ENCODE measurements around the gene PERM1. TPM values are rescaled to one million over a fixed set of nuclear protein-coding genes. Genes with fewer than 3 reads are reported as not detected.

Gene PERM1
- total and polyA plus RNA-seq, 2 experiments from 2014 or later = 0.77 to 1.0 TPM

DNA sequence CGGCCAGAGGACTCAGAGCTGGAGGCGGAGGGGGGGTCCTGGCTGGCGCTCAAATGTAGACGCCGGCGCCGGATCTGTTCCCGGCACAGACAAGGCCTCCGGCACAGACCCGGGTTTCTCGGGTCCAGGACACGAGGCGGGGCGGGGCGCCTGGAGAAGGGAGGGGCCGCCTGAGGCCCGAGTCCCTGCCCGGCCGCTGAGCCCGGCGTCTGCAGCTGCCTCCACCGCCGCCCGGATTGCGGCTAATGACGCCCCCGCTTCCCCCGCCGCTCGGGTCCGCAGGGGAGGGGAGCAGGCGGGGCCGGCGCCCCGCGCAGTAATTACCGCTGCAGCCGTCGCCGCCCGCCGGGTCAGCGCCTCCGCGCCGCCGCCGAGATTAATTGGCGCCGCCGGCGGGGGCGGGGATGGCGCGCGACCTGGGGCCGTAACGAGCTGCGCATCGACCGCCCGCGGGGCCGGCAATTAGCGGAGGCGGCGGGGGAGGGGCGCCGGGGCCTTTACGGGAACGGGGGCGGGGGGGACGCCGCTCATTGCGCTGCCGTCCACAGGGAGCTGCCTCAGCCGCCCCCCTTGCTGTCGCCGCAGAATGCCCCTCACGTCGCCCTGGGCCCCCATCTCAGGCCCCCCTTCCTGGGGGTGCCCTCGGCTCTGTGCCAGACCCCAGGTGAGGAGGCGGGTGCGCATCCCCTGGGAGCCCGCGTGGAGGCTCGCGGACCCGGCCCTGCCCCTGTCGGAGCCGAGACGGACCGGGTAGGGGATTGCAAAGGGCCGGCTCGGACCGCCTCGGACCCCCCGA is 40.1 kb downstream of the PERM1 start:
- TF ChIP-seq, protein P1, sequence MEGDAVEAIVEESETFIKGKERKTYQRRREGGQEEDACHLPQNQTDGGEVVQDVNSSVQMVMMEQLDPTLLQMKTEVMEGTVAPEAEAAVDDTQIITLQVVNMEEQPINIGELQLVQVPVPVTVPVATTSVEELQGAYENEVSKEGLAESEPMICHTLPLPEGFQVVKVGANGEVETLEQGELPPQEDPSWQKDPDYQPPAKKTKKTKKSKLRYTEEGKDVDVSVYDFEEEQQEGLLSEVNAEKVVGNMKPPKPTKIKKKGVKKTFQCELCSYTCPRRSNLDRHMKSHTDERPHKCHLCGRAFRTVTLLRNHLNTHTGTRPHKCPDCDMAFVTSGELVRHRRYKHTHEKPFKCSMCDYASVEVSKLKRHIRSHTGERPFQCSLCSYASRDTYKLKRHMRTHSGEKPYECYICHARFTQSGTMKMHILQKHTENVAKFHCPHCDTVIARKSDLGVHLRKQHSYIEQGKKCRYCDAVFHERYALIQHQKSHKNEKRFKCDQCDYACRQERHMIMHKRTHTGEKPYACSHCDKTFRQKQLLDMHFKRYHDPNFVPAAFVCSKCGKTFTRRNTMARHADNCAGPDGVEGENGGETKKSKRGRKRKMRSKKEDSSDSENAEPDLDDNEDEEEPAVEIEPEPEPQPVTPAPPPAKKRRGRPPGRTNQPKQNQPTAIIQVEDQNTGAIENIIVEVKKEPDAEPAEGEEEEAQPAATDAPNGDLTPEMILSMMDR (IDR thresholded peaks at IDR 0.05; ENCODE audit: low read depth, low read length) = no peak
- peak; percentile 68 to 95 for DNase-seq (ENCODE audit: low read depth in 1 of 2, low spot score in 1 of 2)
- Histone ChIP-seq H3K9me3 (ENCODE audit: low read depth) (no peaks in the 10 kb centered on the region), H3K27ac (no peak overlapping the region), H3K4me1 (ENCODE audit: low read depth) (peaks cover 18% of the 10 kb centered on the region), H3K36me3 (no peaks in the 10 kb centered on the region), H3K27me3 (peaks cover 25% of the 10 kb centered on the region), H3K4me3 (peak overlapping the region; percentile 34)

DNA sequence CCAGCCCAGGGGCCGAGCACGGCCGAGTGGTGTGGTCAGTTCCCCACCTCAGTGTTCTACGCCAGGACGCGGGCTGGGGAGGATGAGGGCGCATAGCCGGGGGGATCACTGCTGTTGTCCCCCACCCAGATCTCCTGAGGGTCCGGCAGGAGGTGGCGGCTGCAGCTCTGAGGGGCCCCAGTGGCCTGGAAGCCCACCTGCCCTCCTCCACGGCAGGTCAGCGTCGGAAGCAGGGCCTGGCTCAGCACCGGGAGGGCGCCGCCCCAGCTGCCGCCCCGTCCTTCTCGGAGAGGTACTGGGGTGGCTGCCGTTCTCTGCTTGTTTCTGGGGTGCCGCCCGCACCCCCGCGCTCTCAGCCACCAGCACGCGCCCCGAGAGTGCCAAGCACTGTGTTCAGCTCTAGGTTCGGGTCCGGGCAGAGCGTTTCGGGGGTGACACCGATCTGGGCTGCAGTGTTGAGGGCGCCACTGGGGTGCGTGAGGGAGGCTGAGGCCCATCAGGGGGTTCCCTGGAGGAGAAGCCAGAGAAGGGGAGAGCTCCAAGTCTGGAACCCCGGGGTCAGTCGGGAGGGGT is 40.8 kb downstream of the PERM1 start:
- peaks cover 18% of the 10 kb centered on the region for H3K4me1 ChIP-seq (ENCODE audit: low read depth)
- no peaks in the 10 kb centered on the region for H3K36me3 ChIP-seq
- TF ChIP-seq, protein P1 (IDR thresholded peaks at IDR 0.05; ENCODE audit: low read depth, low read length) = no peak
- H3K9me3 ChIP-seq (ENCODE audit: low read depth) = no peaks in the 10 kb centered on the region
- H3K27me3 ChIP-seq = peaks cover 25% of the 10 kb centered on the region
- H3K4me3 ChIP-seq = peak overlapping the region; percentile 34
- no peak overlapping the region for H3K27ac ChIP-seq
- DNase-seq (ENCODE audit: low read depth in 1 of 2, low spot score in 1 of 2) = no peak

DNA sequence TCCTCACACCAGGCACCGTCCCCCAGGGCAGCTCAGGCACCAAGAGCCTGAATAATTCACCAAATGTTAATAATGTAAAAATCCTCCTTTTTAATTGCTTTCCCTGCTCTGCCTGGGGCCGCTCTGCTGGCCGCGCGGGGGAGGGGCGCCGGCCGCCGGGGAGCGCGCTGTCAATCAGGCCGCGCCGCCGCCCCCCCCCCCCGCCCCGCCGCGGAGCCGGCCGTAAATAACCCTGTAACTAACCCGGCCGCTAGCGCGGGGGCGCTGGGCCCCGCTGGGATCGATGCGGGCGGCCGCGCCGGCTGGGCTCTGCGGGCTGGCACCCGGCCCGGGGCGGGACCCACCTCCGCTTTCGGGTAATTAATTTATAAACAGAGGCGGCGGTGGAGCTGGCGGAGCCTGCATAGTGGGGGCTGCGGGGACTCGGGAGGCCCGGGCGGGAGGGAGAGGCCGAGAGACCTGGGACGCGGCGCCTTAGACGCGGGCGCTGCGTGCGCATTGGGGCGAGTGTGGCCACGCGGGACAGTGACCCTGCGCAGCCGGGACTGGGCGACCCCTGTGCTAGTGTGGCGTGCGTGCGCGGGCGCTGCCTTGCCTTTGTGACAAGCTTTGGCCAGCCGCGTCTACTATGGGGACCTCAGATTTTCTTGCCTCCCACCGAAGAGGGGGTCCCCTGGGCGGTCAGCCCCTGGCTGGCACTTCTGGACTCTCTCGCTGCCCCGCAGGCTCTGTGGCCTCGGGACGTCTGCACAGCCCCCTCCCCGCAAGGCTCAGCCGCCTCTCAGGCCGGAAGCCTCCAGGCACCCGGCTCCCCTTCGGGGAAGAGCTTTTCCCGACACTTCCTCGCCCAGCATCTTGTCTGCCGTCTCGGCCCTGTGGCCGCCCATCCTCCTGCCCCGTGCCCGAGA is 41.5 kb downstream of the PERM1 start:
- H3K4me3 ChIP-seq = peak overlapping the region; percentile 29
- peaks cover 25% of the 10 kb centered on the region for H3K27me3 ChIP-seq
- H3K27ac ChIP-seq = no peak overlapping the region
- peaks cover 23% of the 10 kb centered on the region for H3K4me1 ChIP-seq (ENCODE audit: low read depth)
- TF ChIP-seq, protein P1 (IDR thresholded peaks at IDR 0.05; ENCODE audit: low read depth, low read length) = no peak
- no peaks in the 10 kb centered on the region for H3K9me3 ChIP-seq (ENCODE audit: low read depth)
- DNase-seq (ENCODE audit: low read depth in 1 of 2, low spot score in 1 of 2) = peak; percentile 72 to 84
- H3K36me3 ChIP-seq = no peaks in the 10 kb centered on the region

DNA sequence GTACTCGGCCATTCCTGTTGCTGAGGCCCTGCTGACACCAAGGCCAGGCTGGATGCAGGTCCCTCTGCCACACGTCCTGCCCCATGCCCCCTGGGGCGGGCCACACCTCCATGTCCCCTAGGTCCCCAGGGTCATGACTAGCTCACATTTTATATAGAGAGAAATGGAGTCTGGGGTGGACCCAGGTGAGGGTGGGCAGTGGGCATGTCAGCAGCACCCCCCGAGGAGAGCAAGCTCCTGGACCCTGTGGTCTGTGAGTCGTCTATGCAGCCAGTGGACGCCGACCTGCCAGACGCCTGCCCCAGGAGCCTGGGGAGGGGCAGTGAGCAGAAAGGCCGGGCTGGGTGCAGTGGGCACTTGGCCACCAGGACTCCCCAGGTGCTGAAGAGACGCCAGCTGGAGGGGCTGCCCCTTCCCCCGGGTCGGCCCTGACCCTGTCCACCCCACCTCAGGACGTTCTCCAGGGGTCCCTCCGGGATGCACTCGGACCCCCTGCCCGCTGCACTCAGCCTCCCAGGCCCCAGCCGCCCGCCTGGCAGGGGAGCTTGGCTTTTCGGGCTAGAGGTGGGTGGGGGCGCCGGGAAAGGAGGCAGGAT is 42.3 kb downstream of the PERM1 start:
- no peak overlapping the region for H3K4me3 ChIP-seq
- H3K27ac ChIP-seq = no peak overlapping the region
- H3K36me3 ChIP-seq = no peaks in the 10 kb centered on the region
- no peaks in the 10 kb centered on the region for H3K9me3 ChIP-seq (ENCODE audit: low read depth)
- TF ChIP-seq, protein P1 (IDR thresholded peaks at IDR 0.05; ENCODE audit: low read depth, low read length) = no peak
- H3K4me1 ChIP-seq (ENCODE audit: low read depth) = peaks cover 28% of the 10 kb centered on the region
- no peak for DNase-seq (ENCODE audit: low read depth in 1 of 2, low spot score in 1 of 2)
- H3K27me3 ChIP-seq = peaks cover 25% of the 10 kb centered on the region
